ENCODE results near the gene STK4. TPM values are rescaled to one million over a fixed set of nuclear protein-coding genes. Genes with fewer than 3 reads are reported as not detected.

The STK4 gene
- total RNA-seq, 5 donors from 2014 or later (not counting 1 experiment from before 2014, with no cell fraction given): 244 to 315 (median 271) TPM

GRCh38 chr20:45088247-45088646 lies 121.9 kb downstream of the STK4 start:
- Histone ChIP-seq H3K9me3 (no peaks in the 10 kb centered on the region), H3K27ac (ENCODE audit: low read length) (no peak overlapping the region), H3K27me3 (replicated peaks in 1 of 2; ENCODE audit: control insufficient read depth in 2 of 2, extremely low read depth in 1 of 2, insufficient read depth in 2 of 2, low read length in 1 of 2) (no peaks in the 10 kb centered on the region), H3K36me3 (ENCODE audit: control insufficient read depth in 2 of 2, extremely low read depth in 1 of 2, insufficient read depth in 1 of 2, low read length in 1 of 2) (peaks cover 2 to 19% of the 10 kb centered on the region in 2 donors), H3K4me3 (ENCODE audit: control insufficient read depth in 1 of 2, extremely low read depth in 1 of 2, low read length in 1 of 2) (no peak overlapping the region), H3K4me1 (ENCODE audit: control insufficient read depth in 1 of 2, extremely low read depth in 1 of 2, insufficient read depth in 2 of 2, low read length in 2 of 2) (no peaks in the 10 kb centered on the region)
- Mint-ChIP-seq H3K4me1 (peaks cover 6 to 16% (median 8%) of the 10 kb centered on the region in 3 donors), H3K27me3 (no peaks in the 10 kb centered on the region), H3K36me3 (peaks cover 56% of the 10 kb centered on the region), H3K4me3 (no peak overlapping the region), H3K9me3 (no peaks in the 10 kb centered on the region), H3K27ac (no peak overlapping the region)
- DNase-seq (no peak), ATAC-seq (replicated peaks in 1 of 4) (no peak)
- CTCF ChIA-PET: no interaction called here
- 100% methylated on average over 1 of the region's 7 CpGs for WGBS (ENCODE audit: insufficient coverage)
- POLR2A ChIA-PET: no interaction called here

GRCh38 chr20:45090481-45090880 lies 124.2 kb downstream of the STK4 start:
- Mint-ChIP-seq H3K27ac (no peak overlapping the region), H3K27me3 (no peaks in the 10 kb centered on the region), H3K36me3 (peaks cover 37% of the 10 kb centered on the region), H3K9me3 (no peaks in the 10 kb centered on the region), H3K4me1 (peaks cover 4 to 13% (median 7%) of the 10 kb centered on the region in 3 donors), H3K4me3 (no peak overlapping the region)
- Histone ChIP-seq H3K27ac (ENCODE audit: low read length) (no peak overlapping the region), H3K4me1 (ENCODE audit: control insufficient read depth in 1 of 2, extremely low read depth in 1 of 2, insufficient read depth in 2 of 2, low read length in 2 of 2) (no peaks in the 10 kb centered on the region), H3K36me3 (ENCODE audit: control insufficient read depth in 2 of 2, extremely low read depth in 1 of 2, insufficient read depth in 1 of 2, low read length in 1 of 2) (peaks cover 2 to 16% of the 10 kb centered on the region in 2 donors), H3K27me3 (replicated peaks in 1 of 2; ENCODE audit: control insufficient read depth in 2 of 2, extremely low read depth in 1 of 2, insufficient read depth in 2 of 2, low read length in 1 of 2) (no peaks in the 10 kb centered on the region), H3K9me3 (no peaks in the 10 kb centered on the region), H3K4me3 (ENCODE audit: control insufficient read depth in 1 of 2, extremely low read depth in 1 of 2, low read length in 1 of 2) (no peak overlapping the region)
- ATAC-seq (replicated peaks in 1 of 4) (no peak), DNase-seq (no peak)
- ChIA-PET CTCF (no interaction called here), POLR2A (interaction anchor here in 1 of 2 donors (0.5 kb wide), 1 partner anchor 210 kb away, joined by 6 read pairs; no protein-coding TSS in a partner anchor)
- no CpG with 5 or more reads among the region's 3 CpGs for WGBS (ENCODE audit: insufficient coverage)

GRCh38 chr20:45091366-45091765 lies 125.1 kb downstream of the STK4 start:
- ATAC-seq (replicated peaks in 1 of 4) (no peak), DNase-seq (no peak)
- CTCF ChIA-PET: no interaction called here
- peaks cover 0 to 5% of the 10 kb centered on the region in 2 donors for H3K27me3 Mint-ChIP-seq
- Histone ChIP-seq H3K9me3 (no peaks in the 10 kb centered on the region), H3K27me3 (replicated peaks in 1 of 2; ENCODE audit: control insufficient read depth in 2 of 2, extremely low read depth in 1 of 2, insufficient read depth in 2 of 2, low read length in 1 of 2) (peaks cover 0 to 4% of the 10 kb centered on the region in 2 experiments), H3K4me3 (ENCODE audit: control insufficient read depth in 1 of 2, extremely low read depth in 1 of 2, low read length in 1 of 2) (no peak overlapping the region), H3K4me1 (ENCODE audit: control insufficient read depth in 1 of 2, extremely low read depth in 1 of 2, insufficient read depth in 2 of 2, low read length in 2 of 2) (no peaks in the 10 kb centered on the region), H3K27ac (ENCODE audit: low read length) (no peak overlapping the region), H3K36me3 (ENCODE audit: control insufficient read depth in 2 of 2, extremely low read depth in 1 of 2, insufficient read depth in 1 of 2, low read length in 1 of 2) (peaks cover 0 to 7% of the 10 kb centered on the region in 2 donors)
- 100% methylated on average over 1 of the region's 3 CpGs for WGBS (ENCODE audit: insufficient coverage)
- H3K27ac Mint-ChIP-seq: no peak overlapping the region
- peaks cover 28% of the 10 kb centered on the region for H3K36me3 Mint-ChIP-seq
- POLR2A ChIA-PET: no interaction called here
- no peaks in the 10 kb centered on the region for H3K9me3 Mint-ChIP-seq
- H3K4me1 Mint-ChIP-seq: peaks cover 0 to 13% (median 9%) of the 10 kb centered on the region in 3 donors
- no peak overlapping the region for H3K4me3 Mint-ChIP-seq

GRCh38 chr20:45092898-45093297 lies 126.6 kb downstream of the STK4 start:
- DNase-seq (no peak), ATAC-seq (replicated peaks in 1 of 4) (no peak)
- Histone ChIP-seq H3K27ac (ENCODE audit: low read length) (no peak overlapping the region), H3K36me3 (ENCODE audit: control insufficient read depth in 2 of 2, extremely low read depth in 1 of 2, insufficient read depth in 1 of 2, low read length in 1 of 2) (no peaks in the 10 kb centered on the region), H3K4me3 (ENCODE audit: control insufficient read depth in 1 of 2, extremely low read depth in 1 of 2, low read length in 1 of 2) (no peak overlapping the region), H3K4me1 (ENCODE audit: control insufficient read depth in 1 of 2, extremely low read depth in 1 of 2, insufficient read depth in 2 of 2, low read length in 2 of 2) (peaks cover 0 to 6% of the 10 kb centered on the region in 2 experiments), H3K9me3 (no peaks in the 10 kb centered on the region), H3K27me3 (replicated peaks in 1 of 2; ENCODE audit: control insufficient read depth in 2 of 2, extremely low read depth in 1 of 2, insufficient read depth in 2 of 2, low read length in 1 of 2) (peaks cover 0 to 15% of the 10 kb centered on the region in 2 experiments)
- 100% methylated on average over 1 of the region's 7 CpGs for WGBS (ENCODE audit: insufficient coverage)
- Mint-ChIP-seq H3K9me3 (no peaks in the 10 kb centered on the region), H3K36me3 (peaks cover 14% of the 10 kb centered on the region), H3K27me3 (peaks cover 10 to 18% of the 10 kb centered on the region in 2 donors), H3K4me3 (no peak overlapping the region), H3K4me1 (peaks cover 4 to 11% (median 8%) of the 10 kb centered on the region in 3 donors), H3K27ac (peak overlapping the region in 1 of 2 donors; percentile 35)
- POLR2A ChIA-PET: interaction anchor here in 1 of 2 donors (0.6 kb wide), 1 partner anchor 1632 kb away, joined by 12 read pairs; no protein-coding TSS in a partner anchor
- CTCF ChIA-PET: interaction anchor here in 1 of 2 donors (1.1 kb wide), 1 partner anchor 49 kb away, joined by 6 read pairs; no protein-coding TSS in a partner anchor

- no CpG with 5 or more reads among the region's 2 CpGs for WGBS (ENCODE audit: insufficient coverage)
- H3K27ac Mint-ChIP-seq: no peak overlapping the region
These were observed 127.9 kb downstream of the STK4 start for GRCh38 chr20:45094201-45094600.

GRCh38 chr20:45094864-45095574 lies 128.7 kb downstream of the STK4 start:
- Histone ChIP-seq H3K27ac (ENCODE audit: low read length) (no peak overlapping the region), H3K4me1 (ENCODE audit: control insufficient read depth in 1 of 2, extremely low read depth in 1 of 2, insufficient read depth in 2 of 2, low read length in 2 of 2) (peaks cover 0 to 14% of the 10 kb centered on the region in 2 experiments), H3K36me3 (ENCODE audit: control insufficient read depth in 2 of 2, extremely low read depth in 1 of 2, insufficient read depth in 1 of 2, low read length in 1 of 2) (no peaks in the 10 kb centered on the region), H3K27me3 (replicated peaks in 1 of 2; ENCODE audit: control insufficient read depth in 2 of 2, extremely low read depth in 1 of 2, insufficient read depth in 2 of 2, low read length in 1 of 2) (peaks cover 11 to 27% of the 10 kb centered on the region in 2 experiments), H3K4me3 (ENCODE audit: control insufficient read depth in 1 of 2, extremely low read depth in 1 of 2, low read length in 1 of 2) (no peak overlapping the region), H3K9me3 (no peaks in the 10 kb centered on the region)
- no peak overlapping the region for H3K27ac Mint-ChIP-seq
- no peaks in the 10 kb centered on the region for H3K36me3 Mint-ChIP-seq
- H3K27me3 Mint-ChIP-seq: peaks cover 22 to 33% of the 10 kb centered on the region in 2 donors
- ChIA-PET POLR2A (interaction anchor here in 1 of 2 donors (0.5 kb wide), 1 partner anchor 281 kb away, joined by 3 read pairs; no protein-coding TSS in a partner anchor), CTCF (interaction anchor here (0.6 to 2.8 kb wide), 16 partner anchors 11 to 409 kb away, joined by 3 to 26 read pairs (median 4); no protein-coding TSS in a partner anchor)
- H3K9me3 Mint-ChIP-seq: no peaks in the 10 kb centered on the region
- WGBS (ENCODE audit: insufficient coverage): 85% methylated on average over 7 of the region's 11 CpGs
- no peak overlapping the region for H3K4me3 Mint-ChIP-seq
- ATAC-seq (replicated peaks in 1 of 4) (no peak), DNase-seq (no peak)
- peaks cover 4 to 17% (median 14%) of the 10 kb centered on the region in 3 donors for H3K4me1 Mint-ChIP-seq

More at GRCh38 chr20:45094201-45094600, 127.9 kb downstream of the STK4 start:
- POLR2A ChIA-PET: no interaction called here
- ATAC-seq (replicated peaks in 1 of 4): no peak
- Histone ChIP-seq H3K27ac (ENCODE audit: low read length) (no peak overlapping the region), H3K36me3 (ENCODE audit: control insufficient read depth in 2 of 2, extremely low read depth in 1 of 2, insufficient read depth in 1 of 2, low read length in 1 of 2) (no peaks in the 10 kb centered on the region), H3K4me1 (ENCODE audit: control insufficient read depth in 1 of 2, extremely low read depth in 1 of 2, insufficient read depth in 2 of 2, low read length in 2 of 2) (peaks cover 0 to 14% of the 10 kb centered on the region in 2 experiments), H3K27me3 (replicated peaks in 1 of 2; ENCODE audit: control insufficient read depth in 2 of 2, extremely low read depth in 1 of 2, insufficient read depth in 2 of 2, low read length in 1 of 2) (peaks cover 2 to 25% of the 10 kb centered on the region in 2 experiments), H3K4me3 (ENCODE audit: control insufficient read depth in 1 of 2, extremely low read depth in 1 of 2, low read length in 1 of 2) (no peak overlapping the region), H3K9me3 (no peaks in the 10 kb centered on the region)
- H3K4me3 Mint-ChIP-seq: no peak overlapping the region
- CTCF ChIA-PET: interaction anchor here (0.9 to 2.8 kb wide), 4 partner anchors 43 to 408 kb away, joined by 3 to 15 read pairs (median 6); no protein-coding TSS in a partner anchor
- H3K9me3 Mint-ChIP-seq: no peaks in the 10 kb centered on the region
- DNase-seq: no peak
- H3K4me1 Mint-ChIP-seq: peaks cover 4 to 17% (median 14%) of the 10 kb centered on the region in 3 donors
- peaks cover 15 to 25% of the 10 kb centered on the region in 2 donors for H3K27me3 Mint-ChIP-seq
- peaks cover 6% of the 10 kb centered on the region for H3K36me3 Mint-ChIP-seq
